ENCODE results near the gene PLET1. TPM values are rescaled to one million over a fixed set of nuclear protein-coding genes. Genes with fewer than 3 reads are reported as not detected.

Gene PLET1, protein sequence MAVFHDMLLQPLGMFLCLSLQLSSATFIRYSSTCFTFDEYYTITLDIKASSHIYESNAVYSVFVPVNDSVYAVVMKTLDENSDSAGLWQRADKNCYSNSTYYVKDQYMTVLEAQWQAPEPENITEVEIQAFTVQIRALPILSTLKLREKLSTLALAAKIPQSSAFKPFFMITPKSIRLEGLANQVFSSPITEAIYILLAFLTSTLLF
- not detected for polyA plus RNA-seq

DNA sequence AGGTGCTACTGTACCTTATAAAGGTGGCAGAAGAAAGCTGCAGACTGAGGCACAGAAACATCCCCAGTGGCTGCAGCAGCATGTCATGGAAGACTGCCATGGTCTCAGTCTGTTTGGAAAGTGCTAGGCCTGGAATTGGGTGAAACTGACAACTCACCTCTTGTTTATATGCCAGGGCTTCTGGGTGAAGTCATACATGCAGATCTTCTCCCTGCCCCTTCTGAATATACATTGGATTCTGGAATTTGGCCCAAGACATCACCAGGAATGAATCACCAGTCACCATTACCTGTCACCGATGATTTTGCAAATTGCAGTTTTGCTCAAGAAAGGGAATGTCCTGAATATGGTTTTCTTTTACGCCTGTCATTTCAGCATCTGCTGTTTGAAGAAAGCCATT lies at the start of gene PLET1:
TSS of gene PLET1 (minus strand) at position 371 of the 400 bp plus-strand sequence. CDS start at position 100, 271 bp downstream.
- 76 to 92% methylated on average over 2 of the region's 2 CpGs for WGBS, 2 donors

DNA sequence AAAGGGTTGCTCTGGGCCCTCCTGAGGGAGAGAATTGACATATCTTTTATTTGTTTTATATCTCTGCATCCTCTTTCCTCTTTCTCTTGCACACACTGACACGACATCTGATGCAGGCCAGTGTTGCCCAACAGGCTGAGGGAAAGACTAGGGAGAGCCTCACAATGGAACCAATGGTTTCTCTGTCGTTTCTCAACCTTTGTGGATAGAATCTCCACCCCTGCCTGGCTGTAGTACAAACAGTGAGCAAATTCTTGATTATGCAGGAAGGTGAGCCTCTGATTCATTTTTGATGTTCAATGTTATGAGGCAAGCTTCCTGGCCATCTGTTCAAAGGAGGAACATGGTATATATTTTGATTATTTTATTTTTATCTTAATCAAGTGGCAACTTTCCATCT lies 49.8 kb upstream of the PLET1 start:
- Histone ChIP-seq H3K9me3 (ENCODE audit: control insufficient read depth in 2 of 2, insufficient read depth in 1 of 2, low read depth in 1 of 2, low read length in 1 of 2) (no peaks in the 10 kb centered on the region), H3K27me3 (ENCODE audit: control insufficient read depth in 1 of 2, insufficient read depth in 2 of 2, low read length in 2 of 2) (no peaks in the 10 kb centered on the region), H3K27ac (ENCODE audit: low read depth in 2 of 2, low read length in 1 of 2) (no peak overlapping the region), H3K4me1 (ENCODE audit: control insufficient read depth in 2 of 2, insufficient read depth in 2 of 2, low read length in 1 of 2) (no peaks in the 10 kb centered on the region), H3K4me3 (ENCODE audit: low read depth in 1 of 2, low read length in 2 of 2) (no peak overlapping the region), H3K36me3 (ENCODE audit: control insufficient read depth in 2 of 2, insufficient read depth in 2 of 2, low read length in 1 of 2) (no peaks in the 10 kb centered on the region)
- 29 to 30% methylated on average over 2 of the region's 2 CpGs for WGBS, 2 donors

More for the DNA sequence above, at the start of gene PLET1:
- no peak within 1 kb of the TSS for H3K27ac ChIP-seq (ENCODE audit: low read depth in 2 of 2, low read length in 1 of 2)
- H3K9me3 ChIP-seq (ENCODE audit: control insufficient read depth in 2 of 2, insufficient read depth in 1 of 2, low read depth in 1 of 2, low read length in 1 of 2) = no peaks in the 10 kb centered on the region
- H3K36me3 ChIP-seq (ENCODE audit: control insufficient read depth in 2 of 2, insufficient read depth in 2 of 2, low read length in 1 of 2) = no peaks in the 10 kb centered on the region
- H3K4me3 ChIP-seq (ENCODE audit: low read depth in 1 of 2, low read length in 2 of 2) = no peak within 1 kb of the TSS
- H3K4me1 ChIP-seq (ENCODE audit: control insufficient read depth in 2 of 2, insufficient read depth in 2 of 2, low read length in 1 of 2) = no peaks in the 10 kb centered on the region
- H3K27me3 ChIP-seq (ENCODE audit: control insufficient read depth in 1 of 2, insufficient read depth in 2 of 2, low read length in 2 of 2) = no peaks in the 10 kb centered on the region

DNA sequence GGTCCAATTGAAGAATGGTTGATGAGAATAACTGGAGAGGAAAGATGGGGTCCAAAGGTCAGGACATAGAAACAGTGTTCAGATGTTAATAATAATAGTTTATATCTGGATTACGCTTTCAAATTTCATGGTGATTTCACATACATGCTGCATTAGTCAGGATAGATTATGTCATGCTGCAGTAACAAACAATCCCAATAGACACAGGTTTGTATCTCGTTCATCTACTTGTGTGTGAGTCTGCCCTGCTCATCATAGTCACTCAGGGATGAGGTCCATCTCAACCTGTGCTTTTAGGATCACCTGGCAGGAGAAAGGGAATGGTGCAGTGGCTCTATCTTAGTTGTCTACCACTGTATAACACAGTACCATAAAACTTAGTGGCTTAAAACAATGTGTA lies 48.0 kb upstream of the PLET1 start:
- Histone ChIP-seq H3K27ac (ENCODE audit: low read depth in 2 of 2, low read length in 1 of 2) (no peak overlapping the region), H3K27me3 (ENCODE audit: control insufficient read depth in 1 of 2, insufficient read depth in 2 of 2, low read length in 2 of 2) (no peaks in the 10 kb centered on the region), H3K36me3 (ENCODE audit: control insufficient read depth in 2 of 2, insufficient read depth in 2 of 2, low read length in 1 of 2) (no peaks in the 10 kb centered on the region), H3K4me3 (ENCODE audit: low read depth in 1 of 2, low read length in 2 of 2) (no peak overlapping the region), H3K4me1 (ENCODE audit: control insufficient read depth in 2 of 2, insufficient read depth in 2 of 2, low read length in 1 of 2) (no peaks in the 10 kb centered on the region), H3K9me3 (ENCODE audit: control insufficient read depth in 2 of 2, insufficient read depth in 1 of 2, low read depth in 1 of 2, low read length in 1 of 2) (no peaks in the 10 kb centered on the region)
- 82 to 89% methylated on average over 2 of the region's 2 CpGs for WGBS, 2 donors

DNA sequence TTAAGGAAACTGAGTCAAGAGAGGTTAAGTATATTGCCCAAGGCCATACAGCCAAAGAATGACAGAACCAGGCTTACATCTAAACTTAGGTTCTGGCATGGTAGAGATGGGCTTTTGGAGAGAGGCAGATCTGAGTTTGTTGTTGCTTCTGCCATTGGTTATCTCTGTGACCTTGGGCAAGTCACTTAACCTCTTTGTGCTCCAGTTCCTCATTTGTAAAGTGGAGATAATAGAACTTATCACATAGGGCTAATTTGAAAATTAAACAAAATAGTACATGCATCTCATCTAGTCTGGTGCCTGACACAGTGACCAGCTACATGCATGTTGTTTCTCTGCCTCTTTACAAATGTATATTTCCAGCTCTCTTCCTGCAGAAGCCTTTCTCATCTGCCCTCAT lies 47.0 kb upstream of the PLET1 start:
- Histone ChIP-seq H3K27ac (ENCODE audit: low read depth in 2 of 2, low read length in 1 of 2) (no peak overlapping the region), H3K27me3 (ENCODE audit: control insufficient read depth in 1 of 2, insufficient read depth in 2 of 2, low read length in 2 of 2) (no peaks in the 10 kb centered on the region), H3K9me3 (ENCODE audit: control insufficient read depth in 2 of 2, insufficient read depth in 1 of 2, low read depth in 1 of 2, low read length in 1 of 2) (no peaks in the 10 kb centered on the region), H3K4me1 (ENCODE audit: control insufficient read depth in 2 of 2, insufficient read depth in 2 of 2, low read length in 1 of 2) (no peaks in the 10 kb centered on the region), H3K36me3 (ENCODE audit: control insufficient read depth in 2 of 2, insufficient read depth in 2 of 2, low read length in 1 of 2) (no peaks in the 10 kb centered on the region), H3K4me3 (ENCODE audit: low read depth in 1 of 2, low read length in 2 of 2) (no peak overlapping the region)

DNA sequence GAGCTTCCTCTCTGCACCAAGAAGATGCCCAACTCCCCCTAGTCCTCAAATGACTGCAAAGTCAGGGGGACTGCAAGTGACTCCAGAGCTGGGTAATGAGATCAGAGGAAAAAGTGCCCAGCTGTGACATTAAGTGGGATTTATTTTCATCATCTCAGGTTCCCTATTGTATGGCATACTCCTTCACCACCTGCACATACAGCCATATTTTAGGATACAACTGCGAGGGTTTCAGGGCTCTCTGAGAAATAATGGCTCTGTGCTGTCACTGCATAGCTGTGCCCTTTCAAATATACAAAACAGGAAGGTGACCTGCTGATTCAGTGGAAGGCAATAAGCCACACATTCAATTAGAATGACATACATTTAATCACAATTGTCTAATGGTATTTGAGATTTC lies 45.6 kb upstream of the PLET1 start:
- WGBS, 2 donors = 83 to 91% methylated on average over 1 of the region's 1 CpG
- H3K27ac ChIP-seq (ENCODE audit: low read depth in 2 of 2, low read length in 1 of 2) = no peak overlapping the region
- no peaks in the 10 kb centered on the region for H3K27me3 ChIP-seq (ENCODE audit: control insufficient read depth in 1 of 2, insufficient read depth in 2 of 2, low read length in 2 of 2)
- no peak overlapping the region for H3K4me3 ChIP-seq (ENCODE audit: low read depth in 1 of 2, low read length in 2 of 2)
- H3K4me1 ChIP-seq (ENCODE audit: control insufficient read depth in 2 of 2, insufficient read depth in 2 of 2, low read length in 1 of 2) = no peaks in the 10 kb centered on the region
- no peaks in the 10 kb centered on the region for H3K36me3 ChIP-seq (ENCODE audit: control insufficient read depth in 2 of 2, insufficient read depth in 2 of 2, low read length in 1 of 2)
- H3K9me3 ChIP-seq (ENCODE audit: control insufficient read depth in 2 of 2, insufficient read depth in 1 of 2, low read depth in 1 of 2, low read length in 1 of 2) = no peaks in the 10 kb centered on the region

DNA sequence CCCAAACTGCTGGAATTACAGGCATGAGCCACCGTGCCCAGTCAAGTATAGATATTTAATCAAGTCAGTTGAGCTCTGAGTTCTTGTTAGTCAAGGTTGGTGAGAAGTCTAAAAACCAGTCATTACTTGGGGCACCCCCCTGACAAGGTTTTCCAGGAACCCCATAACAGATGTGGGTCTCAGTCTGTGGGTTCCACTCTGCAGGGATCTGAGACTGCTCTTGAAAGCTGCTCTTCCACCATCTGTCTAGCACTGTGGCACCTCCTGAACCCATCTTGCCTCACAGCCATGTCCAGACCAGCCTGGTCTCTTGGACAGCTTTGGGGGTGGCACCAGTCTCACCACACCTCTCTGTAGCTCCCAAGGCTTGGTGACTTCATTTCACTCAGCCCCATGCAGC lies 44.3 kb upstream of the PLET1 start:
- Histone ChIP-seq H3K9me3 (ENCODE audit: control insufficient read depth in 2 of 2, insufficient read depth in 1 of 2, low read depth in 1 of 2, low read length in 1 of 2) (no peaks in the 10 kb centered on the region), H3K27me3 (ENCODE audit: control insufficient read depth in 1 of 2, insufficient read depth in 2 of 2, low read length in 2 of 2) (no peaks in the 10 kb centered on the region), H3K27ac (ENCODE audit: low read depth in 2 of 2, low read length in 1 of 2) (no peak overlapping the region), H3K4me1 (ENCODE audit: control insufficient read depth in 2 of 2, insufficient read depth in 2 of 2, low read length in 1 of 2) (no peaks in the 10 kb centered on the region), H3K36me3 (ENCODE audit: control insufficient read depth in 2 of 2, insufficient read depth in 2 of 2, low read length in 1 of 2) (no peaks in the 10 kb centered on the region), H3K4me3 (ENCODE audit: low read depth in 1 of 2, low read length in 2 of 2) (no peak overlapping the region)
- 90 to 91% methylated on average over 1 of the region's 1 CpG for WGBS, 2 donors

DNA sequence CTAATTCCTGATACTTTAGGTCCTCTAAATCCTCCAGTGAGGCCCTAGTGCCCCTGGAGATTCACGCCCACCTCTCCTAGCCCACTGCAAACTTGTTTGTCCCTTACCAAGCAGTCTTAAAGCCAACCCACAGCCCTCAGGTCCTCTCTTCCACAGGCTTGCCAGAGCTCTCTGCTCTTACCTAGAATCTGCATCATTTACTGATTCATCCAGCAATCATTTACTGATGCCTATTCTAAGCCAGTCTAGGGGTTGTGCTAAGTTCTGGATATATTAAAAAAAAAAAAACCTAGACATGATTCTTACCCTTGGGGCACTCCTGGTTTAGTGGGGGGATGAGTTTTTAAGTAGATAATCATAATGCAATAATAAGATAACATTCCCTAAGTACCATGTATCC lies 43.0 kb upstream of the PLET1 start:
- H3K9me3 ChIP-seq (ENCODE audit: control insufficient read depth in 2 of 2, insufficient read depth in 1 of 2, low read depth in 1 of 2, low read length in 1 of 2) = no peaks in the 10 kb centered on the region
- H3K36me3 ChIP-seq (ENCODE audit: control insufficient read depth in 2 of 2, insufficient read depth in 2 of 2, low read length in 1 of 2) = no peaks in the 10 kb centered on the region
- peaks cover 0 to 2% of the 10 kb centered on the region in 2 donors for H3K4me1 ChIP-seq (ENCODE audit: control insufficient read depth in 2 of 2, insufficient read depth in 2 of 2, low read length in 1 of 2)
- H3K27ac ChIP-seq (ENCODE audit: low read depth in 2 of 2, low read length in 1 of 2) = no peak overlapping the region
- H3K4me3 ChIP-seq (ENCODE audit: low read depth in 1 of 2, low read length in 2 of 2) = no peak overlapping the region
- H3K27me3 ChIP-seq (ENCODE audit: control insufficient read depth in 1 of 2, insufficient read depth in 2 of 2, low read length in 2 of 2) = no peaks in the 10 kb centered on the region
- WGBS, 2 donors = 85 to 93% methylated on average over 1 of the region's 1 CpG

DNA sequence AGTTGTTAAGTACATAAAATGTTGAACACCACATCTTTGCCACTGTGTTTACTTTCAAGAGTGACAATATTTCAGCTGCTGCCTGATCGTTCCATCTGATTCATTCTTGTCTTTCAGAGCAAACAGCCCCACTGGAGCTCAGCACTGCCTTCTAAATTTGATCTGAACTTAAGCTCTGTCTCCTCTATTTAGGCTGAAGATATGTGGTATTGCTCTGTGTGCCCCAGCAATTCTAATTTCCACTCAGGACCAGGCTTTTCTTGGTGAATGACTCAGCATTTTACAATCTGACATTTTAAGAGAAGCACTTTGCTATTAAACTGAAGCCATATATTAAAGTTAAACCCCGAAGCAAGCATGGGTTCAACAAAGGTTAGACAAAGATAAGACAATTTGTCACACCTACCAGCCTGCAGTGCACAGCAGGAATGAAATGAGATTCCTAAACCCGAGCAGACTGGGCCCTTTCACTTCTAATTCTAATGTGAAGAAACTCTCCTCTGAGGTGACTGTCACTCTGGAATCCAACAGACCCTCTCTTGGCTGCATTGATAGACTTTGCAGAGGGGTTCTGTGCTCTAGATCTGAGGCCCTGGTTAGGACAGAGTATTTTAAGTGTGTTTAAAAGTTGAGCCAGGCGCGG lies 41.7 kb upstream of the PLET1 start:
- Histone ChIP-seq H3K9me3 (ENCODE audit: control insufficient read depth in 2 of 2, insufficient read depth in 1 of 2, low read depth in 1 of 2, low read length in 1 of 2) (no peaks in the 10 kb centered on the region), H3K4me1 (ENCODE audit: control insufficient read depth in 2 of 2, insufficient read depth in 2 of 2, low read length in 1 of 2) (peaks cover 0 to 4% of the 10 kb centered on the region in 2 donors), H3K36me3 (ENCODE audit: control insufficient read depth in 2 of 2, insufficient read depth in 2 of 2, low read length in 1 of 2) (no peaks in the 10 kb centered on the region), H3K27ac (ENCODE audit: low read depth in 2 of 2, low read length in 1 of 2) (no peak overlapping the region), H3K4me3 (ENCODE audit: low read depth in 1 of 2, low read length in 2 of 2) (no peak overlapping the region), H3K27me3 (ENCODE audit: control insufficient read depth in 1 of 2, insufficient read depth in 2 of 2, low read length in 2 of 2) (no peaks in the 10 kb centered on the region)
- WGBS, 2 donors = 58 to 66% methylated on average over 5 of the region's 5 CpGs

DNA sequence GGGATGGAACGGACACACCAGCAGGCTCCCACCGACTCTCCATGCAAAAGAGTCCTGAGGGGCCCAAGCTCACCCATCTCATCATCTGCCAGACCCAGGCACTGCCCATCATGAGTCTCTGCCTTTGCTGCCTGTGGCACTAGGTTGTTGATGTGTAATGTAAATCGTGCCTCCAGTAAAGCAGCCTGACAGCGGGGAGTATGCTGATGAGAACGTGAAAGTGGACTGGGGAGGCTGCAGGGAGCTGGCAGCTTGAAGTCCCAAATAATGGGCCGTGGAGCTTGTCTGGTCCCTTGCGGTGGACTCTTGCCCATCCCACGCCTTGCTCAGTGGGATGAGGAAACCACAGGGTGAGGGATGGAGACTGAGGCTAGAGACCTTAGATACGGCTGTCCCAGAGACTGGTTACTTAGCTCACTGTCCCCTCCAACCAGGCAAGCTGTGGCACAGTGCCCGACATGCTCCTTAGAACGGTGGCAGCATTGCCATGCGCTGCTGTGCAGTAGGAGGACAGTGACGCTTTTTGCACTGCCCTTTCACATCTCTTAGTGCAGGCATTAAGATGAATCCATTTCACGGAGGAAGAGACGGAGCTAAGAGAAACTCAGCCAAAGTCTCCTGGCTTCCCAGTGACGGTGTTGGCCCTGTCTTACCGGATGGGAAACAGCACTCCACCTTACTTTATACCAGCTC lies 39.6 kb upstream of the PLET1 start:
- 86 to 88% methylated on average over 17 of the region's 17 CpGs for WGBS, 2 donors
- no peak overlapping the region for H3K27ac ChIP-seq (ENCODE audit: low read depth in 2 of 2, low read length in 1 of 2)
- no peaks in the 10 kb centered on the region for H3K9me3 ChIP-seq (ENCODE audit: control insufficient read depth in 2 of 2, insufficient read depth in 1 of 2, low read depth in 1 of 2, low read length in 1 of 2)
- no peak overlapping the region for H3K4me3 ChIP-seq (ENCODE audit: low read depth in 1 of 2, low read length in 2 of 2)
- H3K4me1 ChIP-seq (ENCODE audit: control insufficient read depth in 2 of 2, insufficient read depth in 2 of 2, low read length in 1 of 2) = peaks cover 0 to 4% of the 10 kb centered on the region in 2 donors
- no peaks in the 10 kb centered on the region for H3K36me3 ChIP-seq (ENCODE audit: control insufficient read depth in 2 of 2, insufficient read depth in 2 of 2, low read length in 1 of 2)
- no peaks in the 10 kb centered on the region for H3K27me3 ChIP-seq (ENCODE audit: control insufficient read depth in 1 of 2, insufficient read depth in 2 of 2, low read length in 2 of 2)
